ENCODE measurements around the gene NOS1. TPM values are rescaled to one million over a fixed set of nuclear protein-coding genes. Genes with fewer than 3 reads are reported as not detected.

The NOS1 gene
- total RNA-seq, 1 donor from 2014 or later = 0.80 TPM

- Mint-ChIP-seq H3K27ac (no peak overlapping the region), H3K9me3 (no peaks in the 10 kb centered on the region), H3K36me3 (no peaks in the 10 kb centered on the region), H3K4me3 (no peak overlapping the region), H3K27me3 (ENCODE audit: low read depth) (peaks cover 41% of the 10 kb centered on the region), H3K4me1 (no peaks in the 10 kb centered on the region)
- DNase-seq (ENCODE audit: low spot score in 2 of 2, unreplicated experiment in 2 of 2) = no peak
- TF ChIP-seq, protein P1, sequence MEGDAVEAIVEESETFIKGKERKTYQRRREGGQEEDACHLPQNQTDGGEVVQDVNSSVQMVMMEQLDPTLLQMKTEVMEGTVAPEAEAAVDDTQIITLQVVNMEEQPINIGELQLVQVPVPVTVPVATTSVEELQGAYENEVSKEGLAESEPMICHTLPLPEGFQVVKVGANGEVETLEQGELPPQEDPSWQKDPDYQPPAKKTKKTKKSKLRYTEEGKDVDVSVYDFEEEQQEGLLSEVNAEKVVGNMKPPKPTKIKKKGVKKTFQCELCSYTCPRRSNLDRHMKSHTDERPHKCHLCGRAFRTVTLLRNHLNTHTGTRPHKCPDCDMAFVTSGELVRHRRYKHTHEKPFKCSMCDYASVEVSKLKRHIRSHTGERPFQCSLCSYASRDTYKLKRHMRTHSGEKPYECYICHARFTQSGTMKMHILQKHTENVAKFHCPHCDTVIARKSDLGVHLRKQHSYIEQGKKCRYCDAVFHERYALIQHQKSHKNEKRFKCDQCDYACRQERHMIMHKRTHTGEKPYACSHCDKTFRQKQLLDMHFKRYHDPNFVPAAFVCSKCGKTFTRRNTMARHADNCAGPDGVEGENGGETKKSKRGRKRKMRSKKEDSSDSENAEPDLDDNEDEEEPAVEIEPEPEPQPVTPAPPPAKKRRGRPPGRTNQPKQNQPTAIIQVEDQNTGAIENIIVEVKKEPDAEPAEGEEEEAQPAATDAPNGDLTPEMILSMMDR (IDR thresholded peaks at IDR 0.05; ENCODE audit: unreplicated experiment) = no peak
Measured at GRCh38 chr12:117240081-117240755, 121.2 kb downstream of the NOS1 start.

DNA sequence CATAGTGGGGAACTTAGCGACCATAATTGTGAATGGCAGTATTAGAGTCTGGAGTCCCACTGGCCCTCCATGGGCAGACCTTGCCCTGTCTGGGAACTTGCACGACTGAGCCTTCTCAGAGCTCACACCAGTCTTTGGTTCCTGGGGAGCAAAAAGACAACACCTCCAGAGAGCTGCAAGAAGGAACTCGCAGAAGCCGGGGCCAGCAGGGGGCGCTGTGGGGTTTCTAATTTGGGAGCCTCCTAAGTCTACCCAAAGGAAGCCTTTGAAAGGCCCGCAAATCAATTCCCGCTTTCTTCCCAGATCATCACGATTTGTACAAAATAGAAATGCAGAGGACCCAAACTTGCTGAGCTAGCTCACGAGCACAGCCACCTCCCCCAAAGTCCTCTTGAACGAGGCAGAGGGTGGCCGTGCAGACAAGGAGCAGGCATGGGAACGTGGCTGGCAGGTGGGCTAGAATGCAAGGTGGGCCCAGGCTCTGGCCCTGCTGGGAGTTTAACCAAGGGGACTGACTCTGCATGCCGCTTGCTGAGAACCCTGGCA, 124.9 kb downstream of the NOS1 start:
- H3K36me3 Mint-ChIP-seq = no peaks in the 10 kb centered on the region
- H3K27me3 Mint-ChIP-seq (ENCODE audit: low read depth) = peaks cover 42% of the 10 kb centered on the region
- H3K4me3 Mint-ChIP-seq = no peak overlapping the region
- H3K9me3 Mint-ChIP-seq = no peaks in the 10 kb centered on the region
- peak; percentile 72 to 91 for DNase-seq (ENCODE audit: low spot score in 2 of 2, unreplicated experiment in 2 of 2)
- no peaks in the 10 kb centered on the region for H3K4me1 Mint-ChIP-seq
- TF ChIP-seq, protein P1 (IDR thresholded peaks at IDR 0.05; ENCODE audit: unreplicated experiment) = peak; percentile 95
- H3K27ac Mint-ChIP-seq = no peak overlapping the region

GRCh38 chr12:117235261-117235660, 126.2 kb downstream of the NOS1 start:
- no peaks in the 10 kb centered on the region for H3K4me1 Mint-ChIP-seq
- no peak for DNase-seq (ENCODE audit: low spot score in 2 of 2, unreplicated experiment in 2 of 2)
- peaks cover 47% of the 10 kb centered on the region for H3K27me3 Mint-ChIP-seq (ENCODE audit: low read depth)
- H3K9me3 Mint-ChIP-seq = no peaks in the 10 kb centered on the region
- TF ChIP-seq, protein P1 (IDR thresholded peaks at IDR 0.05; ENCODE audit: unreplicated experiment) = no peak
- no peak overlapping the region for H3K27ac Mint-ChIP-seq
- no peak overlapping the region for H3K4me3 Mint-ChIP-seq
- H3K36me3 Mint-ChIP-seq = no peaks in the 10 kb centered on the region

DNA sequence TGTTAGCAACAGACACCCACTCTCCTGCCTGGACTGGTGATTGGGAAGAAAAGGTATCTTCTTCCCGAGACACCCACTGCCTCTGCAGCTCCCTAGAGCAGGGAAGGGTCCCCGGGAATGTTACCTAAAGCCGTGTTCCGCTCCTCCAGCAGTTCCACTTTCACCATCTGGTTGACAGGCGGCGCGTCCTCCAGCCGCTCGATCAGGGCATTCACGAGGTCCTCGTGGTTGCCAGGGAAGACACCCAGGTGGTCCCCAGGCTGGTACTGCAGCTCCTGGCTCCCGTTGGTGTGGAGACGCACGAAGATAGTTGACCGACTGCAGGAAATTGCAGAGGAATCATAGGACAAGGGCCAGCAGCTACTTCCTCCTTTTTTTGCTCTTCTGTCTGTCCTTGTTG, 127.0 kb downstream of the NOS1 start:
- peaks cover 48% of the 10 kb centered on the region for H3K27me3 Mint-ChIP-seq (ENCODE audit: low read depth)
- H3K4me3 Mint-ChIP-seq = no peak overlapping the region
- no peaks in the 10 kb centered on the region for H3K4me1 Mint-ChIP-seq
- no peaks in the 10 kb centered on the region for H3K9me3 Mint-ChIP-seq
- H3K27ac Mint-ChIP-seq = no peak overlapping the region
- DNase-seq (ENCODE audit: low spot score in 2 of 2, unreplicated experiment in 2 of 2) = no peak
- H3K36me3 Mint-ChIP-seq = no peaks in the 10 kb centered on the region
- TF ChIP-seq, protein P1 (IDR thresholded peaks at IDR 0.05; ENCODE audit: unreplicated experiment) = no peak

DNA sequence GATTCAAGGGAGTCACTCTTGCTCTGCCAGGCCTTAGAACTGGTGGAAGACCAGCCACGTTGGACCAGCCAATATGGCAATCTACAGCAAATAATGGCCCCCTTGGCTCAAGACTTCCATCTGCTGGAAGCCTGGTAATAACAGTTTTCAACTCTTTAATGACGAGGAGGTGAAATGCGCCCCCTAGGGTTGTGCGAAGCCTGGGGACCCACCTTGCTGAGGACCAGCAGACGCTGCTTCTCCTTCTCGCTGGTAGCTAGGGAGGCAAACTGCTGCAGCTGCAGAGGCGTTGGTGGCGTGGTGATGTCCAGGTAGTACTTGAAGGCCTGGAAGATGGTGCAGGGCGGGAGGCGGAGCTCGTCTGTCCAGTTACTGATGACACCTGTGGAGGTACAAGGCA, 129.7 kb downstream of the NOS1 start:
- Mint-ChIP-seq H3K36me3 (no peaks in the 10 kb centered on the region), H3K9me3 (no peaks in the 10 kb centered on the region), H3K27me3 (ENCODE audit: low read depth) (peaks cover 57% of the 10 kb centered on the region), H3K4me1 (no peaks in the 10 kb centered on the region), H3K27ac (no peak overlapping the region), H3K4me3 (no peak overlapping the region)
- DNase-seq (ENCODE audit: low spot score in 2 of 2, unreplicated experiment in 2 of 2) = no peak
- TF ChIP-seq, protein P1 (IDR thresholded peaks at IDR 0.05; ENCODE audit: unreplicated experiment) = no peak

Data from mesothelial cell of epicardium (in vitro differentiated cells).